GM23338 (cell line): ENCODE measurements around the gene CYP4F2. TPM values are rescaled to one million over a fixed set of nuclear protein-coding genes. Genes with fewer than 3 reads are reported as not detected.

Experiments used
- ATAC-seq: fragments of 200-7000 bp; cut with Tn5 transposase; 3 replicates; pipeline ENCODE4 v1.9.1; 2020
- DNase-seq: peaks from one replicate; pipeline ENCODE4 v3.0.0-alpha.2; 2015; ENCODE audit warnings: low spot score
- H2AFZ ChIP-seq: fragments of 200-600 bp; sonication (generic); 2 replicates; pipeline ENCODE4 v1.8.0; 2016; ENCODE audit warnings: antibody characterized with exemption, mild to moderate bottlenecking, moderate library complexity
- H3F3A ChIP-seq: fragments of 200-600 bp; sonication (generic); replicated peaks from 2 replicates; pipeline ENCODE4 v1.8.0; 2017; ENCODE audit warnings: antibody characterized with exemption, mixed run types, low read depth
- H3K27ac ChIP-seq: fragments of 200-600 bp; sonication (generic); 2 replicates; pipeline ENCODE4 v1.6.1; 2016; ENCODE audit warnings: low read depth
- H3K27me3 ChIP-seq: fragments of 200-600 bp; sonication (generic); 2 replicates; pipeline ENCODE4 v1.8.0; 2016; ENCODE audit warnings: mild to moderate bottlenecking, mixed run types, moderate library complexity; ENCODE audit not compliant: insufficient read depth
- H3K36me3 ChIP-seq: fragments of 200-600 bp; sonication (generic); 2 replicates; pipeline ENCODE4 v1.8.0; 2016; ENCODE audit warnings: mild to moderate bottlenecking; ENCODE audit not compliant: insufficient read depth
- H3K4me1 ChIP-seq: fragments of 200-600 bp; sonication (generic); 2 replicates; pipeline ENCODE4 v1.8.0; 2016; ENCODE audit warnings: mild to moderate bottlenecking, moderate library complexity; ENCODE audit not compliant: insufficient read depth
- H3K4me2 ChIP-seq: fragments of 200-600 bp; sonication (generic); 2 replicates; pipeline ENCODE4 v1.7.1; 2017; ENCODE audit warnings: mixed run types
- H3K4me3 ChIP-seq: fragments of 200-600 bp; sonication (generic); 2 replicates; pipeline ENCODE4 v1.6.1; 2016; ENCODE audit warnings: mixed run types
- H3K79me2 ChIP-seq: fragments of 200-600 bp; sonication (generic); replicated peaks from 2 replicates; pipeline ENCODE4 v1.8.0; 2017; ENCODE audit warnings: mild to moderate bottlenecking; ENCODE audit not compliant: insufficient read depth
- H3K9me2 ChIP-seq: fragments of 200-600 bp; sonication (generic); 2 replicates; pipeline ENCODE4 v1.8.0; 2017; ENCODE audit not compliant: insufficient read depth
- H4K20me1 ChIP-seq: fragments of 200-600 bp; sonication (generic); replicated peaks from 2 replicates; pipeline ENCODE4 v1.8.0; 2017; ENCODE audit warnings: mild to moderate bottlenecking; ENCODE audit not compliant: insufficient read depth
- H3K27ac Mint-ChIP-seq: 2 replicates; pipeline ENCODE4 v1.8.0; 2020; ENCODE audit warnings: inconsistent platforms, mild to moderate bottlenecking, moderate library complexity, mixed read lengths
- H3K27me3 Mint-ChIP-seq: 3 replicates; pipeline ENCODE4 v1.8.0; 2022; ENCODE audit warnings: low read depth, mild to moderate bottlenecking, moderate library complexity, mixed read lengths, inconsistent platforms; ENCODE audit not compliant: insufficient read depth, poor library complexity
- H3K36me3 Mint-ChIP-seq: 3 replicates; pipeline ENCODE4 v1.8.0; 2021; ENCODE audit warnings: low read depth, mild to moderate bottlenecking, inconsistent platforms, moderate library complexity, mixed read lengths
- H3K4me1 Mint-ChIP-seq: 3 replicates; pipeline ENCODE4 v1.8.0; 2020; ENCODE audit warnings: mild to moderate bottlenecking, inconsistent platforms, mixed read lengths
- H3K4me3 Mint-ChIP-seq: 3 replicates; pipeline ENCODE4 v1.8.0; 2021; ENCODE audit warnings: moderate library complexity, mild to moderate bottlenecking, inconsistent platforms, mixed read lengths
- H3K9me3 Mint-ChIP-seq: 3 replicates; pipeline ENCODE4 v1.8.0; 2020; ENCODE audit warnings: moderate library complexity, mild to moderate bottlenecking, inconsistent platforms, mixed read lengths
- CREB1 ChIP-seq: fragments of 250-450 bp; sonication (Bioruptor Pico); IDR thresholded peaks from 2 replicates; pipeline ENCODE4 v1.5.0; 2020; ENCODE audit warnings: low read depth, mild to moderate bottlenecking, moderate library complexity
- EZH2 ChIP-seq: fragments of 200-600 bp; sonication (generic); IDR thresholded peaks from one replicate; pipeline ENCODE4 v1.8.0; 2017; ENCODE audit warnings: antibody characterized with exemption, mild to moderate bottlenecking, low read depth; ENCODE audit not compliant: unreplicated experiment
- EZH2phosphoT487 ChIP-seq: fragments of 200-600 bp; sonication (generic); IDR thresholded peaks from one replicate; pipeline ENCODE4 v1.8.1; 2018; ENCODE audit warnings: antibody characterized with exemption; ENCODE audit not compliant: unreplicated experiment
- NANOG ChIP-seq: IDR thresholded peaks from 2 replicates; pipeline ENCODE4 v1.6.1; 2016; ENCODE audit warnings: antibody characterized with exemption, borderline replicate concordance
- STAT1 ChIP-seq: IDR thresholded peaks from one replicate; pipeline ENCODE4 v1.6.1; 2016; ENCODE audit warnings: antibody characterized with exemption; ENCODE audit not compliant: unreplicated experiment
- ZNF114 ChIP-seq: fragments of 250-450 bp; sonication (Bioruptor Pico); IDR thresholded peaks from 2 replicates; pipeline ENCODE4 v1.5.0; 2020; ENCODE audit warnings: mild to moderate bottlenecking, moderate library complexity
- ZNF331 ChIP-seq: fragments of 250-450 bp; sonication (Bioruptor Pico); IDR thresholded peaks from 2 replicates; pipeline ENCODE4 v1.5.0; 2020; ENCODE audit warnings: low read depth, mild to moderate bottlenecking, moderate library complexity
- polyA plus RNA-seq: library from polyadenylated mRNA; unstranded; fragments of >200 nt; fragmentation: Nextera tagmentation; extraction: Ambion mirVana; gene quantifications from 2 replicates; pipeline ENCODE4 v1.2.1, GENCODE V29; 2016
- total RNA-seq: library from RNA; depleted of rRNA; stranded (reverse); fragments of >200 nt; shearing (Covaris generic); gene quantifications from 2 replicates; pipeline ENCODE4 v1.2.3, GENCODE V29; 2014
- TF ChIP-seq, protein P1 (sequence below): IDR thresholded peaks from one replicate; pipeline ENCODE4 v1.6.1; 2018; ENCODE audit warnings: antibody characterized with exemption; ENCODE audit not compliant: unreplicated experiment
- TF ChIP-seq, protein P2 (sequence below), 2 experiments: fragments of 200-600 bp in 1 of 2; sonication (generic) in 1 of 2; conservative IDR thresholded peaks; 2 replicates each; pipeline versions ENCODE4 v1.5.1 to v1.6.1; 2016 to 2017; ENCODE audit warnings: antibody characterized with exemption in 2 of 2, low read depth in 2 of 2, mild to moderate bottlenecking in 2 of 2, moderate library complexity in 1 of 2
- TF ChIP-seq, protein P3 (sequence below): fragments of 250-450 bp; sonication (Bioruptor Pico); IDR thresholded peaks from 2 replicates; pipeline ENCODE4 v1.5.0; 2020; ENCODE audit warnings: mild to moderate bottlenecking, moderate library complexity

The CYP4F2 gene
- total and polyA plus RNA-seq, 2 experiments from 2014 or later: not detected

DNA sequence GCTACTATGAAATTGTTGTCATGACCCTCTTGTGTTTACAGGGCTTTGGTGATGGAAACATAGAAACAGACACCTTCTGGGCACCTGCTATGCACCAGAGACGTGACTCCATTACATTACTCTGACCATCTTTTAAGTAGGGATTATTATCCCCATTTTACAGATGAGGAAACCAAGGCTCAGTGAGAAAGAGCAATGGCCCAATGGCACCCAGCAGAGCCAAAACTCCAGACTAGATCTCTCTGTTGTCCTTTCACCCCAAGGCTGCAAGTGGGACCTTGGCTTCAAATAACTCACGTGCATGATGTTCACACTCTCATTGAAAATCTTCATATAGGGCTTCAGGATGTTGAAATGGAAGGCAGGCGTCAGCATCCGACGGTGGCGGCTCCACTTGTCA lies 5.9 kb downstream of the CYP4F2 start (continued):
- TF ChIP-seq, protein P1, sequence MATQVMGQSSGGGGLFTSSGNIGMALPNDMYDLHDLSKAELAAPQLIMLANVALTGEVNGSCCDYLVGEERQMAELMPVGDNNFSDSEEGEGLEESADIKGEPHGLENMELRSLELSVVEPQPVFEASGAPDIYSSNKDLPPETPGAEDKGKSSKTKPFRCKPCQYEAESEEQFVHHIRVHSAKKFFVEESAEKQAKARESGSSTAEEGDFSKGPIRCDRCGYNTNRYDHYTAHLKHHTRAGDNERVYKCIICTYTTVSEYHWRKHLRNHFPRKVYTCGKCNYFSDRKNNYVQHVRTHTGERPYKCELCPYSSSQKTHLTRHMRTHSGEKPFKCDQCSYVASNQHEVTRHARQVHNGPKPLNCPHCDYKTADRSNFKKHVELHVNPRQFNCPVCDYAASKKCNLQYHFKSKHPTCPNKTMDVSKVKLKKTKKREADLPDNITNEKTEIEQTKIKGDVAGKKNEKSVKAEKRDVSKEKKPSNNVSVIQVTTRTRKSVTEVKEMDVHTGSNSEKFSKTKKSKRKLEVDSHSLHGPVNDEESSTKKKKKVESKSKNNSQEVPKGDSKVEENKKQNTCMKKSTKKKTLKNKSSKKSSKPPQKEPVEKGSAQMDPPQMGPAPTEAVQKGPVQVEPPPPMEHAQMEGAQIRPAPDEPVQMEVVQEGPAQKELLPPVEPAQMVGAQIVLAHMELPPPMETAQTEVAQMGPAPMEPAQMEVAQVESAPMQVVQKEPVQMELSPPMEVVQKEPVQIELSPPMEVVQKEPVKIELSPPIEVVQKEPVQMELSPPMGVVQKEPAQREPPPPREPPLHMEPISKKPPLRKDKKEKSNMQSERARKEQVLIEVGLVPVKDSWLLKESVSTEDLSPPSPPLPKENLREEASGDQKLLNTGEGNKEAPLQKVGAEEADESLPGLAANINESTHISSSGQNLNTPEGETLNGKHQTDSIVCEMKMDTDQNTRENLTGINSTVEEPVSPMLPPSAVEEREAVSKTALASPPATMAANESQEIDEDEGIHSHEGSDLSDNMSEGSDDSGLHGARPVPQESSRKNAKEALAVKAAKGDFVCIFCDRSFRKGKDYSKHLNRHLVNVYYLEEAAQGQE: no peak
- TF ChIP-seq, protein P2, sequence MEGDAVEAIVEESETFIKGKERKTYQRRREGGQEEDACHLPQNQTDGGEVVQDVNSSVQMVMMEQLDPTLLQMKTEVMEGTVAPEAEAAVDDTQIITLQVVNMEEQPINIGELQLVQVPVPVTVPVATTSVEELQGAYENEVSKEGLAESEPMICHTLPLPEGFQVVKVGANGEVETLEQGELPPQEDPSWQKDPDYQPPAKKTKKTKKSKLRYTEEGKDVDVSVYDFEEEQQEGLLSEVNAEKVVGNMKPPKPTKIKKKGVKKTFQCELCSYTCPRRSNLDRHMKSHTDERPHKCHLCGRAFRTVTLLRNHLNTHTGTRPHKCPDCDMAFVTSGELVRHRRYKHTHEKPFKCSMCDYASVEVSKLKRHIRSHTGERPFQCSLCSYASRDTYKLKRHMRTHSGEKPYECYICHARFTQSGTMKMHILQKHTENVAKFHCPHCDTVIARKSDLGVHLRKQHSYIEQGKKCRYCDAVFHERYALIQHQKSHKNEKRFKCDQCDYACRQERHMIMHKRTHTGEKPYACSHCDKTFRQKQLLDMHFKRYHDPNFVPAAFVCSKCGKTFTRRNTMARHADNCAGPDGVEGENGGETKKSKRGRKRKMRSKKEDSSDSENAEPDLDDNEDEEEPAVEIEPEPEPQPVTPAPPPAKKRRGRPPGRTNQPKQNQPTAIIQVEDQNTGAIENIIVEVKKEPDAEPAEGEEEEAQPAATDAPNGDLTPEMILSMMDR (conservative IDR thresholded peaks at IDR 0.05; ENCODE audit: low read depth in 2 of 2): no peak
- no peak for TF ChIP-seq EZH2phosphoT487
- TF ChIP-seq ZNF331: no peak

DNA sequence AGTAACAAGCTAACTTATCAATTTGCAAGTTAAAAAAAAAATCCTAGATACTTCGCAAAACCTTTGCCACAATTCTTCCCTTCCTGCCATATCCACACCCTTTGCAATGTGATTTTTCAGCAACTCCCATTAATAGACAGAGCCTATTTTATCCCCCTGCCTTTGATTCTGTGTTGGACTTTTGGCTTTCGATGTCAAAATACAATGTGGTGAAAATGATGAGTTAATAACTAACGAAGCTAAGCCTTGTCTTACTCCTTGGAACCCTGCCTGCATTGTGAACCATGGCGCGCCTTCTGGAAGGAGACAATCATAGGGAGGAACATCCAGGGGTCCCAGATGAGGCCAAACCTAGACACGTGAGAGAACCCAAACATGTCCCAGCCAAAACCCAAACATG lies 6.4 kb downstream of the CYP4F2 start:
- H3K9me3 Mint-ChIP-seq: peaks cover 52% of the 10 kb centered on the region; the same call in 2 of the 3 replicates
- H3K27ac Mint-ChIP-seq: no peak overlapping the region
- no peaks in the 10 kb centered on the region for H3K4me1 Mint-ChIP-seq
- H3K36me3 Mint-ChIP-seq: peaks cover 14% of the 10 kb centered on the region
- DNase-seq (no peak), ATAC-seq (no peak)
- Histone ChIP-seq H2AFZ (no peak overlapping the region), H3K79me2 (no peaks in the 10 kb centered on the region), H3K36me3 (no peaks in the 10 kb centered on the region), H3K27ac (no peak overlapping the region), H3K4me1 (no peaks in the 10 kb centered on the region), H3K27me3 (no peaks in the 10 kb centered on the region), H3K4me2 (no peak overlapping the region), H3K4me3 (no peak overlapping the region), H4K20me1 (no peaks in the 10 kb centered on the region), H3K9me2 (no peaks in the 10 kb centered on the region), H3F3A (no peaks in the 10 kb centered on the region)
- no peak overlapping the region for H3K4me3 Mint-ChIP-seq
- H3K27me3 Mint-ChIP-seq: peaks cover 3% of the 10 kb centered on the region
- TF ChIP-seq ZNF331: no peak
- TF ChIP-seq EZH2phosphoT487: no peak
- no peak for TF ChIP-seq CREB1
- no peak for TF ChIP-seq STAT1
- no peak for TF ChIP-seq ZNF114 (CRISPR knock-in tag)
- no peak for TF ChIP-seq NANOG
- no peak for TF ChIP-seq EZH2
- TF ChIP-seq, protein P1: no peak
- TF ChIP-seq, protein P3, sequence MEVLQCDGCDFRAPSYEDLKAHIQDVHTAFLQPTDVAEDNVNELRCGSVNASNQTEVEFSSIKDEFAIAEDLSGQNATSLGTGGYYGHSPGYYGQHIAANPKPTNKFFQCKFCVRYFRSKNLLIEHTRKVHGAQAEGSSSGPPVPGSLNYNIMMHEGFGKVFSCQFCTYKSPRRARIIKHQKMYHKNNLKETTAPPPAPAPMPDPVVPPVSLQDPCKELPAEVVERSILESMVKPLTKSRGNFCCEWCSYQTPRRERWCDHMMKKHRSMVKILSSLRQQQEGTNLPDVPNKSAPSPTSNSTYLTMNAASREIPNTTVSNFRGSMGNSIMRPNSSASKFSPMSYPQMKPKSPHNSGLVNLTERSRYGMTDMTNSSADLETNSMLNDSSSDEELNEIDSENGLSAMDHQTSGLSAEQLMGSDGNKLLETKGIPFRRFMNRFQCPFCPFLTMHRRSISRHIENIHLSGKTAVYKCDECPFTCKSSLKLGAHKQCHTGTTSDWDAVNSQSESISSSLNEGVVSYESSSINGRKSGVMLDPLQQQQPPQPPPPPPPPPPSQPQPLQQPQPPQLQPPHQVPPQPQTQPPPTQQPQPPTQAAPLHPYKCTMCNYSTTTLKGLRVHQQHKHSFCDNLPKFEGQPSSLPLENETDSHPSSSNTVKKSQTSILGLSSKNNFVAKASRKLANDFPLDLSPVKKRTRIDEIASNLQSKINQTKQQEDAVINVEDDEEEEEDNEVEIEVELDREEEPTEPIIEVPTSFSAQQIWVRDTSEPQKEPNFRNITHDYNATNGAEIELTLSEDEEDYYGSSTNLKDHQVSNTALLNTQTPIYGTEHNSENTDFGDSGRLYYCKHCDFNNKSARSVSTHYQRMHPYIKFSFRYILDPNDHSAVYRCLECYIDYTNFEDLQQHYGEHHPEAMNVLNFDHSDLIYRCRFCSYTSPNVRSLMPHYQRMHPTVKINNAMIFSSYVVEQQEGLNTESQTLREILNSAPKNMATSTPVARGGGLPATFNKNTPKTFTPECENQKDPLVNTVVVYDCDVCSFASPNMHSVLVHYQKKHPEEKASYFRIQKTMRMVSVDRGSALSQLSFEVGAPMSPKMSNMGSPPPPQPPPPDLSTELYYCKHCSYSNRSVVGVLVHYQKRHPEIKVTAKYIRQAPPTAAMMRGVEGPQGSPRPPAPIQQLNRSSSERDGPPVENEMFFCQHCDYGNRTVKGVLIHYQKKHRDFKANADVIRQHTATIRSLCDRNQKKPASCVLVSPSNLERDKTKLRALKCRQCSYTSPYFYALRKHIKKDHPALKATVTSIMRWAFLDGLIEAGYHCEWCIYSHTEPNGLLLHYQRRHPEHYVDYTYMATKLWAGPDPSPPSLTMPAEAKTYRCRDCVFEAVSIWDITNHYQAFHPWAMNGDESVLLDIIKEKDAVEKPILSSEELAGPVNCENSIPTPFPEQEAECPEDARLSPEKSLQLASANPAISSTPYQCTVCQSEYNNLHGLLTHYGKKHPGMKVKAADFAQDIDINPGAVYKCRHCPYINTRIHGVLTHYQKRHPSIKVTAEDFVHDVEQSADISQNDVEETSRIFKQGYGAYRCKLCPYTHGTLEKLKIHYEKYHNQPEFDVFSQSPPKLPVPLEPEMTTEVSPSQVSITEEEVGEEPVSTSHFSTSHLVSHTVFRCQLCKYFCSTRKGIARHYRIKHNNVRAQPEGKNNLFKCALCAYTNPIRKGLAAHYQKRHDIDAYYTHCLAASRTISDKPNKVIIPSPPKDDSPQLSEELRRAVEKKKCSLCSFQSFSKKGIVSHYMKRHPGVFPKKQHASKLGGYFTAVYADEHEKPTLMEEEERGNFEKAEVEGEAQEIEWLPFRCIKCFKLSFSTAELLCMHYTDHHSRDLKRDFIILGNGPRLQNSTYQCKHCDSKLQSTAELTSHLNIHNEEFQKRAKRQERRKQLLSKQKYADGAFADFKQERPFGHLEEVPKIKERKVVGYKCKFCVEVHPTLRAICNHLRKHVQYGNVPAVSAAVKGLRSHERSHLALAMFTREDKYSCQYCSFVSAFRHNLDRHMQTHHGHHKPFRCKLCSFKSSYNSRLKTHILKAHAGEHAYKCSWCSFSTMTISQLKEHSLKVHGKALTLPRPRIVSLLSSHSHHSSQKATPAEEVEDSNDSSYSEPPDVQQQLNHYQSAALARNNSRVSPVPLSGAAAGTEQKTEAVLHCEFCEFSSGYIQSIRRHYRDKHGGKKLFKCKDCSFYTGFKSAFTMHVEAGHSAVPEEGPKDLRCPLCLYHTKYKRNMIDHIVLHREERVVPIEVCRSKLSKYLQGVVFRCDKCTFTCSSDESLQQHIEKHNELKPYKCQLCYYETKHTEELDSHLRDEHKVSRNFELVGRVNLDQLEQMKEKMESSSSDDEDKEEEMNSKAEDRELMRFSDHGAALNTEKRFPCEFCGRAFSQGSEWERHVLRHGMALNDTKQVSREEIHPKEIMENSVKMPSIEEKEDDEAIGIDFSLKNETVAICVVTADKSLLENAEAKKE (CRISPR knock-in tag): no peak
